Right forelimb (tissue), 1 donor: ENCODE data around the gene NRAS.
A peak's percentile ranks its signal among the peaks of the same experiment; 100 is the strongest.

Experiments used
- DNase-seq: peaks from one replicate; pipeline ENCODE4 v3.0.0-alpha.2; 2018

NRAS gene

GRCh38 chr1:114671939-114672275, 44.7 kb downstream of the NRAS start:
- no peak for DNase-seq

GRCh38 chr1:114671011-114671938, 45.3 kb downstream of the NRAS start:
- no peak for DNase-seq

- peak; percentile 96 for DNase-seq
These were observed 46.2 kb downstream of the NRAS start for GRCh38 chr1:114670083-114671010.

- DNase-seq, result no peak
These were observed 46.9 kb downstream of the NRAS start, which contains the start of gene DENND2C for GRCh38 chr1:114669562-114670082. DENND2C (minus strand) TSS chr1:114670049; CDS start chr1:114625984, 44,065 bp downstream.

GRCh38 chr1:114668784-114669561, 47.6 kb downstream of the NRAS start:
- DNase-seq, result no peak

GRCh38 chr1:114668373-114668772, 48.2 kb downstream of the NRAS start:
- DNase-seq, result no peak

- no peak for DNase-seq
These were observed 49.6 kb downstream of the NRAS start for GRCh38 chr1:114666954-114667353.

GRCh38 chr1:114660238-114660637, 56.3 kb downstream of the NRAS start:
- no peak for DNase-seq
